HG02623 (cell line): ENCODE data around the gene B3GALNT2.
"Not testable (repeated sequence)": the region's sequence is repeated elsewhere in the genome, so short reads cannot be mapped to it uniquely, and the experiment has no call there.

Source experiments
- ATAC-seq: cut with Tn5 transposase; IDR thresholded peaks from one replicate; pipeline ENCODE4 v1.9.1; 2021; ENCODE audit warnings: moderate library complexity; ENCODE audit not compliant: unreplicated experiment

The B3GALNT2 gene

GRCh38 chr1:235504122-235504493 is at the start of gene B3GALNT2:
B3GALNT2 (minus strand) TSS chr1:235504452; CDS start chr1:235504252, 200 bp downstream.
- peak; percentile 34 for ATAC-seq

- no peak for ATAC-seq
Observed at GRCh38 chr1:235553112-235553551, 48.9 kb upstream of the B3GALNT2 start.

GRCh38 chr1:235552146-235552716 is 48.0 kb upstream of the B3GALNT2 start:
- no peak for ATAC-seq

GRCh38 chr1:235549351-235550139 is 45.3 kb upstream of the B3GALNT2 start:
- ATAC-seq: no peak

GRCh38 chr1:235546369-235547155 is 42.3 kb upstream of the B3GALNT2 start:
- ATAC-seq: not testable (repeated sequence)

GRCh38 chr1:235545292-235545930 is 41.2 kb upstream of the B3GALNT2 start:
- no peak for ATAC-seq

GRCh38 chr1:235542845-235543244 is 38.6 kb upstream of the B3GALNT2 start:
- not testable (repeated sequence) for ATAC-seq

- ATAC-seq: no peak
Observed at GRCh38 chr1:235533476-235534168, 29.4 kb upstream of the B3GALNT2 start.

- ATAC-seq: no peak
Observed at GRCh38 chr1:235532360-235532759, 28.1 kb upstream of the B3GALNT2 start.

GRCh38 chr1:235527196-235527814 is 23.1 kb upstream of the B3GALNT2 start:
- no peak for ATAC-seq

GRCh38 chr1:235525314-235525713 is 21.1 kb upstream of the B3GALNT2 start:
- ATAC-seq: no peak

- no peak for ATAC-seq
Observed at GRCh38 chr1:235516862-235517446, 12.7 kb upstream of the B3GALNT2 start.

- ATAC-seq: no peak
Observed at GRCh38 chr1:235515844-235516512, 11.7 kb upstream of the B3GALNT2 start.

- ATAC-seq: no peak
Observed at GRCh38 chr1:235513495-235514366, 9.5 kb upstream of the B3GALNT2 start.

- no peak for ATAC-seq
Observed at GRCh38 chr1:235511470-235512240, 7.4 kb upstream of the B3GALNT2 start.

- no peak for ATAC-seq
Observed at GRCh38 chr1:235510823-235511222, 6.6 kb upstream of the B3GALNT2 start.

- no peak for ATAC-seq
Observed at GRCh38 chr1:235507623-235508022, 3.4 kb upstream of the B3GALNT2 start.
